Effector memory CD4-positive, alpha-beta T cell (primary cell): ENCODE results near the gene RGS11.
"Not testable (repeated sequence)": the region's sequence is repeated elsewhere in the genome, so short reads cannot be mapped to it uniquely, and the experiment has no call there.

Source experiments
- DNase-seq, 3 donors: peaks; one replicate each; pipeline ENCODE4 v3.0.0-alpha.2; 2020
- H3K27ac ChIP-seq: 2 replicates; pipeline ENCODE4 v1.7.0; 2013; ENCODE audit warnings: mild to moderate bottlenecking, low read length, moderate library complexity; ENCODE audit not compliant: insufficient read depth, poor library complexity, severe bottlenecking
- H3K27me3 ChIP-seq: replicated peaks from 2 replicates; pipeline ENCODE4 v1.7.0; 2013; ENCODE audit warnings: mild to moderate bottlenecking, low read length; ENCODE audit not compliant: insufficient read depth, control insufficient read depth, poor library complexity, severe bottlenecking
- H3K36me3 ChIP-seq: 2 replicates; pipeline ENCODE4 v1.7.0; 2013; ENCODE audit warnings: mild to moderate bottlenecking, low read length, moderate library complexity; ENCODE audit not compliant: control insufficient read depth, insufficient read depth
- H3K4me1 ChIP-seq: 2 replicates; pipeline ENCODE4 v1.7.0; 2013; ENCODE audit warnings: low read length, mild to moderate bottlenecking; ENCODE audit not compliant: control insufficient read depth, insufficient read depth, poor library complexity, severe bottlenecking
- H3K4me3 ChIP-seq: 2 replicates; pipeline ENCODE4 v1.7.0; 2013; ENCODE audit warnings: low read length, low read depth, mild to moderate bottlenecking; ENCODE audit not compliant: insufficient read depth, poor library complexity, severe bottlenecking
- H3K9me3 ChIP-seq: 2 replicates; pipeline ENCODE4 v1.7.0; 2013; ENCODE audit warnings: mild to moderate bottlenecking, low read length, moderate library complexity; ENCODE audit not compliant: control insufficient read depth

RGS11 gene

GRCh38 chr16:270381-271255, 5.1 kb downstream of the RGS11 start:
- Histone ChIP-seq H3K9me3 (no peaks in the 10 kb centered on the region), H3K4me3 (no peak overlapping the region), H3K27me3 (peaks cover 15% of the 10 kb centered on the region), H3K4me1 (peaks cover 3% of the 10 kb centered on the region), H3K36me3 (no peaks in the 10 kb centered on the region), H3K27ac (no peak overlapping the region)
- no peak for DNase-seq

GRCh38 chr16:269061-269796, 6.5 kb downstream of the RGS11 start:
- DNase-seq: no peak
- H3K36me3 ChIP-seq: peaks cover 4% of the 10 kb centered on the region
- no peak overlapping the region for H3K4me3 ChIP-seq
- H3K4me1 ChIP-seq: no peaks in the 10 kb centered on the region
- H3K27ac ChIP-seq: no peak overlapping the region
- H3K27me3 ChIP-seq: peaks cover 3% of the 10 kb centered on the region
- no peaks in the 10 kb centered on the region for H3K9me3 ChIP-seq

- Histone ChIP-seq H3K4me3 (no peak overlapping the region), H3K27me3 (no peaks in the 10 kb centered on the region), H3K4me1 (no peaks in the 10 kb centered on the region), H3K27ac (no peak overlapping the region), H3K36me3 (peaks cover 11% of the 10 kb centered on the region), H3K9me3 (no peaks in the 10 kb centered on the region)
- no peak for DNase-seq
Observed at GRCh38 chr16:268141-269053, 7.3 kb downstream of the RGS11 start.

- not testable (repeated sequence) for H3K4me3 ChIP-seq
Observed at GRCh38 chr16:267562-267961, 8.2 kb downstream of the RGS11 start.

GRCh38 chr16:266258-267164, 9.2 kb downstream of the RGS11 start:
- no peak overlapping the region for H3K4me3 ChIP-seq
- H3K27me3 ChIP-seq: no peaks in the 10 kb centered on the region
- no peak overlapping the region for H3K27ac ChIP-seq
- H3K4me1 ChIP-seq: no peaks in the 10 kb centered on the region
- no peak for DNase-seq
- H3K9me3 ChIP-seq: no peaks in the 10 kb centered on the region
- H3K36me3 ChIP-seq: peaks cover 22% of the 10 kb centered on the region

More at GRCh38 chr16:267562-267961, 8.2 kb downstream of the RGS11 start:
- peaks cover 15% of the 10 kb centered on the region for H3K36me3 ChIP-seq
- H3K27me3 ChIP-seq, H3K27ac ChIP-seq, DNase-seq, H3K9me3 ChIP-seq, H3K4me1 ChIP-seq: not testable (repeated sequence)

GRCh38 chr16:265711-266110, 10.0 kb downstream of the RGS11 start:
- Histone ChIP-seq H3K27ac (no peak overlapping the region), H3K9me3 (no peaks in the 10 kb centered on the region), H3K27me3 (no peaks in the 10 kb centered on the region), H3K4me3 (no peak overlapping the region), H3K36me3 (peaks cover 30% of the 10 kb centered on the region), H3K4me1 (no peaks in the 10 kb centered on the region)
- no peak for DNase-seq

GRCh38 chr16:265002-265529, 10.7 kb downstream of the RGS11 start:
- H3K27ac ChIP-seq: no peak overlapping the region
- H3K4me1 ChIP-seq: no peaks in the 10 kb centered on the region
- H3K4me3 ChIP-seq: no peak overlapping the region
- H3K9me3 ChIP-seq: no peaks in the 10 kb centered on the region
- H3K27me3 ChIP-seq: no peaks in the 10 kb centered on the region
- DNase-seq: no peak
- peaks cover 30% of the 10 kb centered on the region for H3K36me3 ChIP-seq

- H3K36me3 ChIP-seq: peaks cover 30% of the 10 kb centered on the region
- no peak overlapping the region for H3K4me3 ChIP-seq
- no peaks in the 10 kb centered on the region for H3K4me1 ChIP-seq
- H3K9me3 ChIP-seq: no peaks in the 10 kb centered on the region
- no peaks in the 10 kb centered on the region for H3K27me3 ChIP-seq
- H3K27ac ChIP-seq: no peak overlapping the region
- no peak for DNase-seq
Observed at GRCh38 chr16:264440-264951, 11.2 kb downstream of the RGS11 start.

- H3K36me3 ChIP-seq: peaks cover 30% of the 10 kb centered on the region
- H3K27ac ChIP-seq: no peak overlapping the region
- no peaks in the 10 kb centered on the region for H3K27me3 ChIP-seq
- DNase-seq: no peak
- no peaks in the 10 kb centered on the region for H3K9me3 ChIP-seq
- H3K4me1 ChIP-seq: no peaks in the 10 kb centered on the region
- no peak overlapping the region for H3K4me3 ChIP-seq
Observed at GRCh38 chr16:263944-264343, 11.8 kb downstream of the RGS11 start.
